Vagina (tissue), 2 donors: Measurements from ENCODE around the gene PDCD11. TPM values are rescaled to one million over a fixed set of nuclear protein-coding genes. Genes with fewer than 3 reads are reported as not detected.

Experiments used
- DNase-seq, 2 donors: peaks; one replicate each; pipeline ENCODE4 v3.0.0-alpha.2; 2017; ENCODE audit errors: extremely low spot score in 2 of 2
- H3K27ac ChIP-seq: fragments of 200-600 bp; sonication (generic); one replicate; pipeline ENCODE4 v1.5.1; 2019
- H3K27me3 ChIP-seq: fragments of 200-600 bp; sonication (generic); one replicate; pipeline ENCODE4 v1.5.1; 2019
- H3K36me3 ChIP-seq, 2 donors: fragments of 200-600 bp; sonication (generic); one replicate each; pipeline ENCODE4 v1.5.1; 2017 to 2019
- H3K4me1 ChIP-seq: fragments of 200-600 bp; sonication (generic); one replicate; pipeline ENCODE4 v1.5.1; 2019
- H3K4me3 ChIP-seq, 2 donors: fragments of 200-600 bp; sonication (generic); 1 replicate in 1 of 2; 2 replicates in 1 of 2; pipeline ENCODE4 v1.5.1; 2016 to 2019
- H3K9me3 ChIP-seq: fragments of 200-600 bp; sonication (generic); one replicate; pipeline ENCODE4 v1.5.1; 2019
- CTCF ChIP-seq, 3 experiments: fragments of 450-650 bp in 2 of 3; fragments of 200-600 bp in 1 of 3; sonication (generic) in 1 of 3; IDR thresholded peaks; one replicate each; pipeline ENCODE4 v1.5.1; 2017 to 2019; ENCODE audit warnings: antibody characterized with exemption in 3 of 3, mild to moderate bottlenecking in 2 of 3, moderate library complexity in 2 of 3
- POLR2A ChIP-seq, 2 donors: fragments of 450-650 bp; IDR thresholded peaks; one replicate each; pipeline ENCODE4 v1.6.1; 2017; ENCODE audit warnings: antibody characterized with exemption in 2 of 2, mild to moderate bottlenecking in 2 of 2, moderate library complexity in 2 of 2
- POLR2AphosphoS5 ChIP-seq, 2 donors: sonication (generic); formaldehyde crosslinking; IDR thresholded peaks; one replicate each; pipeline ENCODE4 v1.9.0; 2017; ENCODE audit warnings: antibody characterized with exemption in 2 of 2, mild to moderate bottlenecking in 2 of 2, low read depth in 1 of 2; ENCODE audit not compliant: insufficient read depth in 1 of 2
- intact Hi-C: fragments of 100-400 bp; cut with DNase I; formaldehyde crosslinking; loops from one replicate; pipeline ENCODE4 v1.15.1; 2023
- total RNA-seq: library from RNA; depleted of rRNA; stranded (reverse); fragments of >200 nt; gene quantifications from one replicate; pipeline ENCODE4 v1.2.3, GENCODE V29; 2016

PDCD11 gene
- total RNA-seq, 1 donor from 2014 or later: 22.8 TPM

GRCh38 chr10:103367782-103368518 lies 28.5 kb upstream of the PDCD11 start, which contains the start of gene TAF5:
Gene TAF5, plus strand, starts transcription at chr10:103367976. Its CDS starts 14 bp downstream, at chr10:103367990.
- DNase-seq: peak in 1 of 2 donors; percentile 91
- Histone ChIP-seq H3K27me3 (no peaks in the 10 kb centered on the region), H3K9me3 (no peaks in the 10 kb centered on the region), H3K36me3 (no peaks in the 10 kb centered on the region), H3K27ac (peak within 1 kb of the TSS; percentile 89), H3K4me3 (peak within 1 kb of the TSS; percentile 67 to 83), H3K4me1 (peaks cover 22% of the 10 kb centered on the region)
- TF ChIP-seq POLR2AphosphoS5 (IDR thresholded peaks at IDR 0.05; ENCODE audit: insufficient read depth in 1 of 2, low read depth in 1 of 2): peak; percentile 94 to 97
- peak in 1 of 2 donors; percentile 89 for TF ChIP-seq POLR2A (IDR thresholded peaks at IDR 0.05)
- TF ChIP-seq CTCF (IDR thresholded peaks at IDR 0.05): no peak
- intact Hi-C loops: no loop called here

- no peaks in the 10 kb centered on the region for H3K27me3 ChIP-seq
- H3K9me3 ChIP-seq: no peaks in the 10 kb centered on the region
- intact Hi-C loops: no loop called here
- no peak for DNase-seq
- no peak for TF ChIP-seq POLR2AphosphoS5 (IDR thresholded peaks at IDR 0.05; ENCODE audit: insufficient read depth in 1 of 2, low read depth in 1 of 2)
- H3K4me1 ChIP-seq: peaks cover 22% of the 10 kb centered on the region
- H3K36me3 ChIP-seq: peaks cover 0 to 31% of the 10 kb centered on the region in 2 donors
- H3K4me3 ChIP-seq: no peak overlapping the region
- H3K27ac ChIP-seq: no peak overlapping the region
These were observed 22.9 kb upstream of the PDCD11 start for GRCh38 chr10:103373544-103373943.

- Histone ChIP-seq H3K4me3 (no peak overlapping the region), H3K9me3 (no peaks in the 10 kb centered on the region), H3K27me3 (no peaks in the 10 kb centered on the region), H3K4me1 (peaks cover 16% of the 10 kb centered on the region), H3K27ac (no peak overlapping the region), H3K36me3 (peaks cover 0 to 31% of the 10 kb centered on the region in 2 donors)
- DNase-seq: no peak
- TF ChIP-seq POLR2A (IDR thresholded peaks at IDR 0.05) (no peak), CTCF (IDR thresholded peaks at IDR 0.05) (no peak), POLR2AphosphoS5 (IDR thresholded peaks at IDR 0.05; ENCODE audit: insufficient read depth in 1 of 2, low read depth in 1 of 2) (no peak)
- intact Hi-C loops: no loop called here
These were observed 22.2 kb upstream of the PDCD11 start for GRCh38 chr10:103374263-103374662.

DNA sequence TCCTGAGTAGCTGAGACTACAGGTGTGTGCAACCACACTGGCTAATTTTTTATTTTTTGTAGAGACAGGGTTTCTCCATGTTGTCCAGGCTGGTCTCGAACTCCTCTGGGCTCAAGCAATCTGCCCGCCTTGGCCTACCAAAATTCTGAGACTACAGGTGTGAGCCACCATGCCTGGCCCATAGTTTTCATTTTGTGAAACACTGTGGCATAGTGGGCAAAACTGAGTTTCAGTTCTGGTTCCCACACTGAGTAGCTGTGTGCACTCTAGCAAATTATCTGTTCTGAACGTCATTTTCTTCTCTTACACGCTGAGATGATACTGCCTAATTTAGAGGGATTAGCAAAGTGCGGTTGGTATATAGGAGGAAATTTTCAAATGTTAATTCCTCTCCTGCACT lies 13.7 kb upstream of the PDCD11 start:
- no peak for DNase-seq
- Histone ChIP-seq H3K9me3 (no peaks in the 10 kb centered on the region), H3K27ac (no peak overlapping the region), H3K36me3 (peaks cover 3 to 33% of the 10 kb centered on the region in 2 donors), H3K4me3 (no peak overlapping the region), H3K27me3 (no peaks in the 10 kb centered on the region), H3K4me1 (no peaks in the 10 kb centered on the region)
- TF ChIP-seq POLR2AphosphoS5 (IDR thresholded peaks at IDR 0.05; ENCODE audit: insufficient read depth in 1 of 2, low read depth in 1 of 2) (no peak), POLR2A (IDR thresholded peaks at IDR 0.05) (no peak), CTCF (IDR thresholded peaks at IDR 0.05) (no peak)
- intact Hi-C loops: no loop called here

- no peak overlapping the region for H3K4me3 ChIP-seq
- H3K9me3 ChIP-seq: no peaks in the 10 kb centered on the region
- H3K4me1 ChIP-seq: peaks cover 43% of the 10 kb centered on the region
- no peaks in the 10 kb centered on the region for H3K27me3 ChIP-seq
- no peak overlapping the region for H3K27ac ChIP-seq
- no peak for DNase-seq
- intact Hi-C loops: no loop called here
- TF ChIP-seq POLR2A (IDR thresholded peaks at IDR 0.05) (no peak), POLR2AphosphoS5 (IDR thresholded peaks at IDR 0.05; ENCODE audit: insufficient read depth in 1 of 2, low read depth in 1 of 2) (no peak), CTCF (IDR thresholded peaks at IDR 0.05) (no peak)
- H3K36me3 ChIP-seq: peaks cover 3 to 41% of the 10 kb centered on the region in 2 donors
These were observed 2.2 kb upstream of the PDCD11 start for GRCh38 chr10:103394180-103394579.
